Astrocyte (in vitro differentiated cells and primary cell): Measurements from ENCODE around the gene ADAMTS17. TPM values are rescaled to one million over a fixed set of nuclear protein-coding genes. Genes with fewer than 3 reads are reported as not detected.

Experiments
- DNase-seq: peaks from one replicate; pipeline ENCODE4 v3.0.0-alpha.2; 2010; ENCODE audit warnings: low read depth
- FAIRE-seq: peaks from 2 replicates; lab custom pipeline; 2011; peaks lifted over from hg19 to GRCh38; lab: Jason Lieb, UNC
- H2AFZ ChIP-seq: 2 replicates; pipeline ENCODE4 v1.6.0; 2012; ENCODE audit warnings: low read depth, low read length, inconsistent platforms
- H3K27ac ChIP-seq: 2 replicates; pipeline ENCODE4 v1.5.1; 2011; ENCODE audit warnings: low read depth, low read length, inconsistent platforms
- H3K27me3 ChIP-seq: 2 replicates; pipeline ENCODE4 v1.6.0; 2011; ENCODE audit warnings: low read length, inconsistent platforms; ENCODE audit not compliant: insufficient read depth
- H3K36me3 ChIP-seq: 2 replicates; pipeline ENCODE4 v1.5.1; 2011; ENCODE audit warnings: low read length, inconsistent platforms; ENCODE audit not compliant: insufficient read depth
- H3K4me1 ChIP-seq: 2 replicates; pipeline ENCODE4 v1.5.1; 2011; ENCODE audit warnings: low read length, inconsistent platforms; ENCODE audit not compliant: insufficient read depth
- H3K4me2 ChIP-seq: 2 replicates; pipeline ENCODE4 v1.6.0; 2012; ENCODE audit warnings: low read length, inconsistent platforms
- H3K4me3 ChIP-seq: 2 replicates; pipeline ENCODE4 v1.5.1; 2011; ENCODE audit warnings: low read depth, mild to moderate bottlenecking, low read length, inconsistent platforms; ENCODE audit not compliant: insufficient read depth
- H3K79me2 ChIP-seq: 2 replicates; pipeline ENCODE4 v1.6.0; 2012; ENCODE audit warnings: mild to moderate bottlenecking, low read length, inconsistent platforms; ENCODE audit not compliant: insufficient read depth
- H3K9ac ChIP-seq: 2 replicates; pipeline ENCODE4 v1.6.0; 2012; ENCODE audit warnings: mild to moderate bottlenecking, low read length, inconsistent platforms
- H3K9me3 ChIP-seq: 2 replicates; pipeline ENCODE4 v1.5.1; 2012; ENCODE audit warnings: low read depth, mild to moderate bottlenecking, low read length, inconsistent platforms; ENCODE audit not compliant: insufficient read depth
- H4K20me1 ChIP-seq: 2 replicates; pipeline ENCODE4 v1.6.0; 2012; ENCODE audit warnings: low read length, inconsistent platforms; ENCODE audit not compliant: insufficient read depth
- H3K27ac Mint-ChIP-seq: one replicate; pipeline ENCODE4 v1.8.0; 2021; ENCODE audit warnings: mild to moderate bottlenecking, mixed read lengths; ENCODE audit not compliant: unreplicated experiment
- H3K27me3 Mint-ChIP-seq: one replicate; pipeline ENCODE4 v1.8.0; 2021; ENCODE audit warnings: low read depth, mixed read lengths; ENCODE audit not compliant: unreplicated experiment
- H3K36me3 Mint-ChIP-seq: one replicate; pipeline ENCODE4 v1.8.0; 2021; ENCODE audit warnings: low read depth, mixed read lengths; ENCODE audit not compliant: unreplicated experiment
- H3K4me1 Mint-ChIP-seq: one replicate; pipeline ENCODE4 v1.8.0; 2021; ENCODE audit warnings: low read depth, mixed read lengths; ENCODE audit not compliant: unreplicated experiment
- H3K4me3 Mint-ChIP-seq: one replicate; pipeline ENCODE4 v1.8.0; 2021; ENCODE audit warnings: mild to moderate bottlenecking, moderate library complexity, mixed read lengths; ENCODE audit not compliant: unreplicated experiment
- H3K9me3 Mint-ChIP-seq: one replicate; pipeline ENCODE4 v1.8.0; 2021; ENCODE audit warnings: mild to moderate bottlenecking, mixed read lengths; ENCODE audit not compliant: unreplicated experiment
- EZH2 ChIP-seq: IDR thresholded peaks from 2 replicates; pipeline ENCODE4 v1.6.1; 2012; ENCODE audit warnings: mild to moderate bottlenecking, low read length, inconsistent platforms; ENCODE audit not compliant: insufficient read depth
- total RNA-seq: library from RNA; stranded (reverse); gene quantifications from 2 replicates; pipeline ENCODE4 v1.2.1, GENCODE V29; 2021
- TF ChIP-seq, protein P1 (sequence below): IDR thresholded peaks from 2 replicates; pipeline ENCODE4 v1.5.1; 2011; ENCODE audit warnings: low read depth, mild to moderate bottlenecking, inconsistent platforms, low read length, moderate library complexity; ENCODE audit not compliant: insufficient read depth

Gene ADAMTS17
- total RNA-seq, 1 donor from 2014 or later, result 0.27 TPM

DNA sequence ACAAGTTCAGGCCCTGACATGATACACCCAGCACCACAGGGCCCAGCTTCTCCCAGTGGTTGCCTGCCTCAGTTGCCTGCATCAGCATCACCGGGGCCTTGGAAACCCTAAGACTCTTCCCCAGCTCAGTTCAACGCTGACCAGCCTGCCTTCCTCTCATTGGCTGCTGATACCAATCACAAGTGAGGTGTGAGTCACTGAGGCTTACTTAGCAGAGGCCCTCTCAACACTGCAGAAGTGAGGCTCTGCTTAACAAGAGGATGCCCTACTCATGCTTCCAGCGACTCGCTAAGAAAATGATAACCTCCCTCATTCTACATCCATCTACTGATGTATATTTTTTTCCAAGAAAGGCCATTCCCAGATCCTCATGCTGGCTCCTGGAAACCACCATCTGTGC lies 151.9 kb downstream of the ADAMTS17 start:
- Mint-ChIP-seq H3K9me3 (peaks cover 2% of the 10 kb centered on the region), H3K27ac (no peak overlapping the region), H3K36me3 (no peaks in the 10 kb centered on the region), H3K27me3 (peaks cover 72% of the 10 kb centered on the region), H3K4me3 (no peak overlapping the region), H3K4me1 (peaks cover 2% of the 10 kb centered on the region)
- no peaks in the 10 kb centered on the region for H4K20me1 ChIP-seq
- FAIRE-seq (no peak), DNase-seq (peak; percentile 27)
- no peak overlapping the region for H3K4me2 ChIP-seq
- H2AFZ ChIP-seq, result no peak overlapping the region
- H3K4me1 ChIP-seq, result no peaks in the 10 kb centered on the region
- H3K9ac ChIP-seq, result no peak overlapping the region
- H3K4me3 ChIP-seq, result no peak overlapping the region
- no peaks in the 10 kb centered on the region for H3K9me3 ChIP-seq
- peaks cover 13% of the 10 kb centered on the region for H3K27me3 ChIP-seq
- no peaks in the 10 kb centered on the region for H3K79me2 ChIP-seq
- no peak overlapping the region for H3K27ac ChIP-seq
- TF ChIP-seq, protein P1, sequence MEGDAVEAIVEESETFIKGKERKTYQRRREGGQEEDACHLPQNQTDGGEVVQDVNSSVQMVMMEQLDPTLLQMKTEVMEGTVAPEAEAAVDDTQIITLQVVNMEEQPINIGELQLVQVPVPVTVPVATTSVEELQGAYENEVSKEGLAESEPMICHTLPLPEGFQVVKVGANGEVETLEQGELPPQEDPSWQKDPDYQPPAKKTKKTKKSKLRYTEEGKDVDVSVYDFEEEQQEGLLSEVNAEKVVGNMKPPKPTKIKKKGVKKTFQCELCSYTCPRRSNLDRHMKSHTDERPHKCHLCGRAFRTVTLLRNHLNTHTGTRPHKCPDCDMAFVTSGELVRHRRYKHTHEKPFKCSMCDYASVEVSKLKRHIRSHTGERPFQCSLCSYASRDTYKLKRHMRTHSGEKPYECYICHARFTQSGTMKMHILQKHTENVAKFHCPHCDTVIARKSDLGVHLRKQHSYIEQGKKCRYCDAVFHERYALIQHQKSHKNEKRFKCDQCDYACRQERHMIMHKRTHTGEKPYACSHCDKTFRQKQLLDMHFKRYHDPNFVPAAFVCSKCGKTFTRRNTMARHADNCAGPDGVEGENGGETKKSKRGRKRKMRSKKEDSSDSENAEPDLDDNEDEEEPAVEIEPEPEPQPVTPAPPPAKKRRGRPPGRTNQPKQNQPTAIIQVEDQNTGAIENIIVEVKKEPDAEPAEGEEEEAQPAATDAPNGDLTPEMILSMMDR, result no peak
- TF ChIP-seq EZH2, result no peak
- no peaks in the 10 kb centered on the region for H3K36me3 ChIP-seq

DNA sequence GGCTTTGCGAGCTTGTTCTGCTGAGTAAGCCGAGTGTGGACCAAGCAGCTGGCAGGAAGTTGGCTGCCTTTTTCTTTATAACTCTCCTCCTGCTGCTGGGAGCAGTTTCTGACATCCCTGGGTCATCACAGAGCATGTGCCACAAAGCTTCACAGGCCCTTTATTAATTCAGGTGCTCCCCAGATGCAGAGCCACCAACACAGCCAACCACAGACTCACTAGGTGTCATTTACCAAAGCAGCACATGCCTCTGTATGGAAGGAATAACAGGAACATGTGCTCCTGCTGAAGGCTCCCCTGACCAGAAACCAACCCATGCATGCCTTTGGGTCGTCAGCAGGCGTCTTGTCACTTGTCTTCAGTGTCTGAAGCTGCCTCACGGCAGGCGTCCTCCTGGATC lies 152.5 kb downstream of the ADAMTS17 start:
- H3K27me3 ChIP-seq, result peaks cover 8% of the 10 kb centered on the region
- H3K36me3 Mint-ChIP-seq, result no peaks in the 10 kb centered on the region
- no peak for FAIRE-seq
- H3K9ac ChIP-seq, result no peak overlapping the region
- no peaks in the 10 kb centered on the region for H3K79me2 ChIP-seq
- H3K27ac ChIP-seq, result no peak overlapping the region
- H3K9me3 ChIP-seq, result no peaks in the 10 kb centered on the region
- peaks cover 71% of the 10 kb centered on the region for H3K27me3 Mint-ChIP-seq
- no peak overlapping the region for H3K4me3 Mint-ChIP-seq
- no peaks in the 10 kb centered on the region for H3K36me3 ChIP-seq
- no peaks in the 10 kb centered on the region for H4K20me1 ChIP-seq
- no peak overlapping the region for H3K27ac Mint-ChIP-seq
- H2AFZ ChIP-seq, result no peak overlapping the region
- no peak overlapping the region for H3K4me2 ChIP-seq
- peaks cover 2% of the 10 kb centered on the region for H3K4me1 Mint-ChIP-seq
- no peak for DNase-seq
- no peak for TF ChIP-seq EZH2
- TF ChIP-seq, protein P1, result no peak
- H3K9me3 Mint-ChIP-seq, result peaks cover 2% of the 10 kb centered on the region
- no peaks in the 10 kb centered on the region for H3K4me1 ChIP-seq
- H3K4me3 ChIP-seq, result no peak overlapping the region

DNA sequence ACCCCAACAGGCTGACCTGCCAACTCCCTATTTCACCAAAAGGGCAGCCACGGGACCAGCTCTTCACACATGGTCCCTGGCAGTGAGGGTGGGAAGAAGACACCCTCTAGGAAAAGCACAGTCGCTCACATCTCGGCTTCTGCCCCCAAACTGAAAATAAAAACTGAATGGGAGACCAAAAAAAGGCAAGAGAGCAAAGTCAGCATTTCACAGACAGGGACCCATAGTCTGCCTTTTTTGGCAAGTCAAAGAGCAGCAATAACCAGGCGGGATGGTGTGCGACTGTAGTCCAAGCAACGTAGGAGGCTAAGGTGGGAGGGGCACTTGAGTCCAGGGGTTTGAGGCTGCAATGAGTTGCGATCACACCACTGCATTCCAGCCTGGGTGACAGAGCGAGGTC lies 154.1 kb downstream of the ADAMTS17 start:
- Histone ChIP-seq H4K20me1 (no peaks in the 10 kb centered on the region), H3K4me2 (no peak overlapping the region), H3K4me3 (no peak overlapping the region), H3K9ac (no peak overlapping the region), H2AFZ (no peak overlapping the region), H3K27me3 (peaks cover 8% of the 10 kb centered on the region), H3K9me3 (no peaks in the 10 kb centered on the region), H3K79me2 (no peaks in the 10 kb centered on the region), H3K4me1 (no peaks in the 10 kb centered on the region), H3K27ac (no peak overlapping the region), H3K36me3 (no peaks in the 10 kb centered on the region)
- H3K4me1 Mint-ChIP-seq, result no peaks in the 10 kb centered on the region
- H3K4me3 Mint-ChIP-seq, result no peak overlapping the region
- DNase-seq (no peak), FAIRE-seq (no peak)
- no peaks in the 10 kb centered on the region for H3K36me3 Mint-ChIP-seq
- no peak overlapping the region for H3K27ac Mint-ChIP-seq
- H3K27me3 Mint-ChIP-seq, result peaks cover 62% of the 10 kb centered on the region
- no peak for TF ChIP-seq EZH2
- TF ChIP-seq, protein P1, result no peak
- peaks cover 2% of the 10 kb centered on the region for H3K9me3 Mint-ChIP-seq
